ENCODE results near the gene RAB11FIP3. TPM values are rescaled to one million over a fixed set of nuclear protein-coding genes. Genes with fewer than 3 reads are reported as not detected.

RAB11FIP3 gene
- total and polyA plus RNA-seq, 2 of the 13 experiments (the other 11 are each of a cell fraction or from before 2014, with no cell fraction given): 34.3 to 57.6 TPM

- TF ChIP-seq TFAP4 (IDR thresholded peaks at IDR 0.05; ENCODE audit: borderline replicate concordance, low read depth) (peak; percentile 35; the same call in 1 of the 2 replicates), ZNF883 (CRISPR knock-in tag; IDR thresholded peaks at IDR 0.05; ENCODE audit: not compliant biosample characterization) (peak; percentile 8), TBL1XR1 (IDR thresholded peaks at IDR 0.05; ENCODE audit: borderline replicate concordance, low read length, partially characterized antibody) (no peak), ZNF746 (CRISPR knock-in tag; IDR thresholded peaks at IDR 0.05) (0 out of 2 replicates have a peak, but pooled peaks have one; percentile 29), NONO (IDR thresholded peaks at IDR 0.05) (no peak), NONO (CRISPR knock-in tag; conservative IDR thresholded peaks at IDR 0.05) (no peak)
Observed at GRCh38 chr16:529012-529575, 103.6 kb downstream of the RAB11FIP3 start (continued).

GRCh38 chr16:530111-530817 lies 104.8 kb downstream of the RAB11FIP3 start:
- Histone ChIP-seq H2AFZ (ENCODE audit: low read length) (no peak overlapping the region), H3K4me3 (replicated peaks in 1 of 3; ENCODE audit: insufficient read depth in 1 of 3, low read depth in 2 of 3, low read length in 3 of 3) (peak overlapping the region in 2 of 3 experiments; percentile 12 to 96; a peak in 3 of 6 replicates), H3K79me2 (ENCODE audit: insufficient read depth, low read length) (peaks cover 84% of the 10 kb centered on the region), H4K20me1 (ENCODE audit: insufficient read depth, low read length) (peaks cover 18% of the 10 kb centered on the region; the same call in 1 of the 2 replicates), H3K4me1 (ENCODE audit: insufficient read depth, low read length) (peaks cover 67% of the 10 kb centered on the region), H3K27ac (ENCODE audit: extremely low read length, insufficient read depth, low read length) (no peak overlapping the region), H3K9ac (ENCODE audit: insufficient read depth, low read depth, low read length) (no peak overlapping the region), H3K9me3 (ENCODE audit: low read length) (no peaks in the 10 kb centered on the region), H3K36me3 (replicated peaks in 1 of 2; ENCODE audit: control insufficient read depth in 1 of 2, insufficient read depth in 2 of 2, low read length in 2 of 2) (peaks cover 2 to 3% of the 10 kb centered on the region in 2 experiments; a peak in 2 of 5 replicates), H3K27me3 (ENCODE audit: control insufficient read depth in 1 of 2, insufficient read depth in 2 of 2, low read length in 2 of 2) (no peaks in the 10 kb centered on the region; a peak in 1 of 5 replicates), H3K4me2 (ENCODE audit: low read depth, low read length) (peak overlapping the region; percentile 91; the same call in 1 of the 2 replicates)
- TF ChIP-seq ZBTB33 (CRISPR knock-in tag; IDR thresholded peaks at IDR 0.05): peak; percentile 77
- no peak for TF ChIP-seq DNMT1 (CRISPR knock-in tag; IDR thresholded peaks at IDR 0.05)
- peak; percentile 67; the same call in 1 of the 2 replicates for TF ChIP-seq ZBTB38 (CRISPR knock-in tag; IDR thresholded peaks at IDR 0.05)
- TF ChIP-seq AGO2 (optimal IDR thresholded peaks at IDR 0.05; ENCODE audit: low read depth, low read length): peak; percentile 78
- ChIA-PET POLR2A (interaction anchor here (1.6 kb wide), 1 partner anchor 13 kb away, joined by 6 read pairs; no protein-coding TSS in a partner anchor), CTCF (ENCODE audit: low intra/inter-chr PET ratio, low total read pairs) (no interaction called here)
- no TSS peak for BruUV-seq (replicated peaks)
- intact Hi-C loops (cut with micrococcal nuclease; ENCODE audit: unreplicated experiment): loop anchor here (5.0 kb wide), 1 partner anchor 37 kb away; the partner anchor contains the start of genes NHLRC4 and PIGQ
- no peak for DNase-seq (ENCODE audit: low spot score)
- no peak for ATAC-seq
- FAIRE-seq: no peak
- WGBS (ENCODE audit: low lambda C conversion rate): 100% methylated on average over 1 of the region's 23 CpGs
- in situ Hi-C loops (cut with HindIII; ENCODE audit: extremely low pct_ligation_motif_present, low pct_unique_long_range_greater_than_20kb): no loop called here
